GM18861 (cell line): ENCODE data around the gene RGL2.
A peak's percentile ranks its signal among the peaks of the same experiment; 100 is the strongest.
"Not testable (repeated sequence)": the region's sequence is repeated elsewhere in the genome, so short reads cannot be mapped to it uniquely, and the experiment has no call there.

ENCODE experiments used
- ATAC-seq: cut with Tn5 transposase; IDR thresholded peaks from one replicate; pipeline ENCODE4 v1.9.1; 2021; ENCODE audit not compliant: unreplicated experiment

The RGL2 gene

DNA sequence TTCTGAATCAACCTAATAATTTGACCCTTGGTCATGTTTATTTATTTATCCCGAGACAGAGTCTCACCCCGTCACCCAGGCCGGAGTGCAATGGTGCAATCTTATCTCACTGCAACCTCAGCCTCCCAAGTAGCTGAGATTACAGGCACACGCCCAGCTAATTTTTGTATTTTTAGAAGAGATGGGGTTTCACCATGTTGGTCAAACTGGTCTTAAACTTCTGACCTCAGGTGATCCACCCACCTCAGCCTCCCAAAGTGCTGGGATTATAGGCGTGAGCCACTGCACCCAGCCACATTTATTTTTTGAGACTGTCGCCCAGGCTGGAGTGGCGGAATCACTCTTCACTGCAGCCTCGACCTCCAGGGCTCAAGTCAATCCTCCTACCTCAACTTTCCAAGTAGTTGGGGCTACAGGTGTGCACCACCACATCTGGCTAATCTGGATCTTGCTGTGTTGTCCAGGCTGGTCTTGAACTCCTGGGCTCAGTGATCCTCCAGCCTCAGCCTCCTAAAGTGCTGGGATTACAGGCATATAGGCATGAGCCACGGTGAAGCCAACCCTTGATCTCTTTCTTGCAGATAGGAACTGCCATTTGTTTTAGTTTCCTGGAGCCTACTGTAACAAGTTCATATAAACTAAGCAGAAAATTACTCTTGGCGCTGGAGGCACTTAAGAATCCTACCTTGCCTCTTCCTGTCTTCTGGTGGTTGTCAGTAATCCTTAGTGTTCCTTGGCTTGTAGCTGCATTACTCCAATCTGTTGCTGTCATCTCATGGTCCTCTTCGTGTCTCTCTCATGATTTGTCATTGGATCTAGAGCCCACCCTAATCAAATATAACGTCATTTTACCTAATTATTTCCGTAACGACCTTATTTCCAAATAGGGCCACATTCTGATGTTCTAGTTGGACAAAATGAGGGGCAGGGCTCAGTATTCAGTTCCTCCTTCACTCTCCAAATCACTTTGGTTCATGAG, 24.5 kb downstream of the RGL2 start:
- no peak for ATAC-seq

DNA sequence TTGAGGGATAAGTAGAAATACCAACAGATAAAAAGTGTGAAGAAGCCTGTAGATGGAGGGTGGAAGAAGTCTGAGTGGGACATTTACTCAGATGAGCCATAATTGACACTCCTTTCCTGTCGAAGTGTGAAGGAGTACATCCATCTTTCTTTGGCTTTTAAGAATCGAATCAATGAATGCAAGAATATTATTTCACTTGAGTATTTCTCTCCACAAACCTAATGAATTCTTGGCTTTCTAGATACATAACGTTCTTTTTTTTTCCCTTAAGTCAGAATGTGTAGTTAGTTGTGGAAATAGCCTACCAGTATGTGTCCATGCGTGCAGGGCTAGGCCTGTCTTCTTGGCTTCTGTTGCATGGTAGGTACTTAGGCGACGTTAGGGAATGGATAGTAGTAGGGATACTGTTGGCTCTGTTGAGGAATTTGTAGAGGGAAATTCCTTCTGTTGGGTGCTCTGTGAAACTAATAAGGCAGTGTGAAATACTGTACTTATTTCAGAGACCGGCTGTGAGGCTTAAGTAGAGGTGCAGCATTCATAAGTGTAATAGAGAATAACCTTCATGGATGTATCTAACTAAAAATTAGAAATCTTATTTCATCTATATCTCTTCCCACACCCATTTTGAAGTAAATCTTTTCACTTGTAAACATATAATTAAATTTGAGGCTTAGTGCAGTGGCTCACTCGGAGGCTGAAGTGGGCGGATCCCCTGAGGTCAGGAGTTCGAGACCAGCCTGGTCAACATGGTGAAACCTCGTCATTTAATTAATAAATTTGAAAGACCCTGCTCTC, 25.4 kb downstream of the RGL2 start:
- ATAC-seq, result no peak

- ATAC-seq, result no peak
Measured at GRCh38 chr6:33272275-33273128, 26.2 kb downstream of the RGL2 start.

GRCh38 chr6:33271468-33272274, 27.1 kb downstream of the RGL2 start, which contains the start of the genes RPS18 and VPS52:
Gene RPS18, plus strand, starts transcription at chr6:33272075. Its CDS starts 45 bp downstream, at chr6:33272120.
Gene VPS52, minus strand, starts transcription at chr6:33271876. Its CDS starts 201 bp downstream, at chr6:33271675.
- peak; percentile 72 for ATAC-seq

DNA sequence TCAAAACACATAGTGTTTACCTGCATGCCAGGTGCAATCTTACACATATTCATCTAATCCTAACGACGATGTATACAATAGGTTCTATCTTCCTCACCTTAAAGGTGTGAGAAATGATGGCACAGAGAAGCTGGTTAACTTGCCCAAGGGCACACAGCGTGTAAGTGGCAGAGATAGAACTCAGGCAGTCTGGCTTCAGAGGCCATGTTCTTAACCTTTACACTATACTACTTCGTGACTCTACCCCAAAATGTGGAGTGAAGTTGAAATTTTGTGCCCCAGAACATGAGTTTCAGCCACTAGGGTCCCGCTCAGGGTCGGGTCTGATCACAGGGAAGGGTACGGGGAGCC, 27.6 kb downstream of the RGL2 start:
- ATAC-seq, result no peak

GRCh38 chr6:33264015-33264414, 34.7 kb downstream of the RGL2 start:
- no peak for ATAC-seq

DNA sequence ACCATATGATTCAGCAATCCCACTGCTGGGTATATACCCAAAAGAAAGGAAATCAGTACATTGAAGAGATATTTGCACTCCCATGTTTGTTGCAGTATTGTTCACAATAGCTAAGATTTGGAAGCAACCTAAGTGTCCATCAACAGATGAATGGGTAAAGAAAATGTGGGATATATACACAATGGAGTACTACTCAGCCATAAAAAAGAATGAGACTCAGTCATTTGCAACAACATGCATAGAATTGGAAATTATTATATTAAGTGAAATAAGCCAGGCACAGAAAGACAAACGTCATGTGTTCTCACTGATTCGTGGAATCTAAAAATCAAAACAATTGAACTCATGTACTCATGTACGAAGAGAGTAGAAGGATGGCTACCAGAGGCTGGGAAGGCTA, 36.3 kb downstream of the RGL2 start:
- not testable (repeated sequence) for ATAC-seq

- ATAC-seq, result no peak
Measured at GRCh38 chr6:33259032-33259431, 39.7 kb downstream of the RGL2 start.

GRCh38 chr6:33254591-33254990, 44.2 kb downstream of the RGL2 start:
- no peak for ATAC-seq

- ATAC-seq, result no peak
Measured at GRCh38 chr6:33252759-33253158, 46.0 kb downstream of the RGL2 start.

- no peak for ATAC-seq
Measured at GRCh38 chr6:33251395-33252012, 47.2 kb downstream of the RGL2 start.

DNA sequence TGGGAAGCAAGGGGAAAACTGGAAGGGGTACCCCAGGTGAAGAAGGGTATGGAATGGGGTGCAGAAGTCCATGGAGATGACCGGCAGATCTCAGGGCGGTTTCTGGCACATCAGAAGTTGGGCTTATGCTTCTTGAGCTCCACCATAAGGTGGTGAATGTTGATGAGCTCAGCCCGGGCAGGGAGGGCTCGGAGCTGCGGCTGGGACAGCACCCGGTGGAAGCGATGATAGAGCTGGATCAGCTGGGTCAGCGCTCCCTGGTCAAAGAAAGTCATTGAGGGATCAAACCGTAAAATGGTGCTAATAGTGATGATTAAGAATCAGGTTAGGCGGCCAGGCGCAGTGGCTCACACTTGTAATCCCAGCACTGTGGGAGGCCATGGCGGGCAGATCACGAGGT, 48.0 kb downstream of the RGL2 start:
- no peak for ATAC-seq

GRCh38 chr6:33249732-33250630, 48.8 kb downstream of the RGL2 start:
- ATAC-seq, result no peak

GRCh38 chr6:33248932-33249731, 49.6 kb downstream of the RGL2 start:
- peak; percentile 85 for ATAC-seq

- peak; percentile 1 for ATAC-seq
Measured at GRCh38 chr6:33248643-33248931, 50.2 kb downstream of the RGL2 start.

- peak; percentile 42 for ATAC-seq
Measured at GRCh38 chr6:33247977-33248642, 50.6 kb downstream of the RGL2 start.

DNA sequence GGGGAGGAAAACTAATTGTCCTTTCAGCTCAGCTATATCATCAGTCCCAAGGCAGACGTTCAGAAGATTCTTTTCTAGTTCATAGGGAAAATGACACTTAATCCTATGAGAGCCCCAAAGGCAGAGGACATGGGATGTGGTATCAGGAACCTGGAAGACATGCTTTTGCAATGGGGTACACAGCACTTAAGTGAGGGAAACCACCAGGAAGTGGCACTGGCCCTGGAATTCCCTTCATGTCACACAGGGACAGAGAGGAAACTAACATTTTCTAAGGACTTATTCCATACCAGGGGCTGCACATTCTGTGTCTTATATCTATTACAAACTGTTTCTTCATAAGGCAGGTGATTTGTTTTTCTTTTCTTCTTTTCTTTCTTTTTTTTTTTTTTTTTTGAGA, 55.3 kb downstream of the RGL2 start:
- ATAC-seq, result no peak
